ENCODE measurements around the gene NOD2.

The NOD2 gene

DNA sequence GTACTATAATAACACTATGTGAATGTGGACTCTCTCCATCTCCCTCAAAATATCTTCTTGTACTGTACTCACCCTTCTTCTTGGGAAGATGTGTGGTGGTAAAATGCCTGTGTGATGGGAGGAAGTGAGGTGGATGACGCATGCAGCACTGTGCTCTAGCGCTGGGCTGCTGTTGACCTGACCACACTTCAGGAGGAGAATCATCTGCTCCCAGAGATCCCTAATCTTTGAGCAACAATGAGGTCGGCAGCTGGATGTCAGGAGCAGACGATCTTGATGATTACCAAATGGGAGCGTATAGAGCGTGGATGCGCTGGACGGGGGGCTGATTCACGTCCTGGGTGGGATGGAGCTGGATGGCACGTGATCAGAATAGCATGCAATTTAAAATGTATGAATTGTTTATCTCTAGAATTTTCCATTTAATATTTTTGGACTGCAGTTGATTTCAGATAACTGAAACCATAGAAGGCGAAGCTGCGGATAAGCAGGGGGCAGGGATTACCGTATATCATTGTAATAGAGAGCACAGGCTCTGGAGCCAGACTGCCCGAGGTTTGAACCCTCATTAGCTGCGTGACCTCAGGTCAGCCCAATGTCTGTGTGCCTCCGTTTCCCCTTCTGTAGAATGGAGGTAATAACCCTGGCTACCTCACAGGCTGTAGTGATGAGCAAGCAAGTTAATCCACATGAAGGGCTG, 24.8 kb downstream of the NOD2 start:
- DNase-seq: no peak

DNA sequence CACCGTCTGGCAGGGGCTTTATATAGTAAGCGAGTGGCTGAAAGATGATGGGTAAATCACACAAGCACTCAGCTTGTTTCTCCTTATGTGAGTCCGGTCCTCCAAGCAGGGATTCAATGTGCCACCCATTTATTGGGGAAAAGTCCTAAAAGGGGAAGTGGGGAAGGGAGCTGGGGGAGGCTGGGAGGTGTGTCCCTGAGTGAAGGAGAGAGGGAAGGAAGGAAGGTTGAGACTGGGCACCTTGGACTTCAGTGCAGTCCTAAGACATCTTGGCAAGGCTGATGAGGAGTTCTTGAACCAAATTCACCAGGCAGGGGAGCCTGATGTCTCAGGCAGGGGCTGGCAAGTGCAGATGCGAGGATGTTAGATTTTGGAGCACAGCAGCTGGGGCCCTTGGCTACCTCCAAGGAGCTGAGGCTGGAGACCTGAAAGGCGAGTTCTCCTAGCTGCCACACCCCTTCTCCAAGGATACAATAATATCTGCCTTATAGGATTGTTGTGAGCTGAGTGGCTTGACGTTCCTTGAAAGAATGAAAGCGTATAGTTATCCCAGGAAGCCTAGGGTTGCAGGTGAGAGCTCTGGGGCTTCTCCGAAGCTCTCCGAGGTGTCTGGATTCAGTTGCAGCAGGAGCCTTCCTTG, 25.5 kb downstream of the NOD2 start:
- DNase-seq: no peak

DNA sequence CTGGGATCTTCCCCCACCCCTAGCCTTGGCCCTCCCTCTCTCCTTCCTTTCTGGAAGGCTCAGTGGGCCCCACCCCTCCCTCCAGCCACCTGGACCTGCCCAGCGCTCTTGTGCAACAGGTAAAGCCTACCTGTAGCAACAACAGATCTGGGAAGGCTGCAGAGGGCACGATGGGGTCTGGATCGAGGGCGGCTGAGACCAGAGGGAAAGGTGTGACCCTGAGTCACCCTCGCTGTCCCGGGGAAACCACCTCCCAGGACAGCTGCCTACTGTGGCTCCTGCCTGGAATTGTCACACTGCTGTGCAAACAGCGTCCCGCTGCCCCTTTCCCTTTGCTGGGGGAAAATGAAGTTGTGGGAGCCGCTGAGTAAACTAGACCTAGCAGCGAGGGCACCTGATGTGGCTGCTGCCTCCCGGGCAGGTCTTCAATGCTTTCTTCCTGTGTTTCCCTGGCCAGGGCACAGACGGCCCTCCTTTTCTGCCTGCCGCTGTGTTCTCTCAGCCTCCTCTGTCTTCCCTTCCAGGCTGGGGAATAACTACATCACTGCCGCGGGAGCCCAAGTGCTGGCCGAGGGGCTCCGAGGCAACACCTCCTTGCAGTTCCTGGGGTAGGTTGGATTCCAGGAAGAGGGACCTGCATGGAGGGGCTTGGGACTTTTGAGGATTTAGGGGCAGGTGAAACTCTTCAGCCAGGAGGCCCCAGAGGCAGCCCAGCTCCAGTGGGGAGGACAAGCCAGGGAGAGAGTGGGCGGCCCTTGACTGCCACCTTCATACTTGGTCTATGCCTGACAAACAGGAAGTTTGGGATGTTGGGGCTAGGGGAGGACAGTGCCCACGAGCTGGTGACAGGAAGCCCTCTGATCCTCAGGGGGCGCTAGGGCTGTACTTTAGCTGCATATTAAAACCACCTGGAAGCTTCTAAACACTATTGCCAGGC, 26.3 kb downstream of the NOD2 start:
- DNase-seq: no peak

DNA sequence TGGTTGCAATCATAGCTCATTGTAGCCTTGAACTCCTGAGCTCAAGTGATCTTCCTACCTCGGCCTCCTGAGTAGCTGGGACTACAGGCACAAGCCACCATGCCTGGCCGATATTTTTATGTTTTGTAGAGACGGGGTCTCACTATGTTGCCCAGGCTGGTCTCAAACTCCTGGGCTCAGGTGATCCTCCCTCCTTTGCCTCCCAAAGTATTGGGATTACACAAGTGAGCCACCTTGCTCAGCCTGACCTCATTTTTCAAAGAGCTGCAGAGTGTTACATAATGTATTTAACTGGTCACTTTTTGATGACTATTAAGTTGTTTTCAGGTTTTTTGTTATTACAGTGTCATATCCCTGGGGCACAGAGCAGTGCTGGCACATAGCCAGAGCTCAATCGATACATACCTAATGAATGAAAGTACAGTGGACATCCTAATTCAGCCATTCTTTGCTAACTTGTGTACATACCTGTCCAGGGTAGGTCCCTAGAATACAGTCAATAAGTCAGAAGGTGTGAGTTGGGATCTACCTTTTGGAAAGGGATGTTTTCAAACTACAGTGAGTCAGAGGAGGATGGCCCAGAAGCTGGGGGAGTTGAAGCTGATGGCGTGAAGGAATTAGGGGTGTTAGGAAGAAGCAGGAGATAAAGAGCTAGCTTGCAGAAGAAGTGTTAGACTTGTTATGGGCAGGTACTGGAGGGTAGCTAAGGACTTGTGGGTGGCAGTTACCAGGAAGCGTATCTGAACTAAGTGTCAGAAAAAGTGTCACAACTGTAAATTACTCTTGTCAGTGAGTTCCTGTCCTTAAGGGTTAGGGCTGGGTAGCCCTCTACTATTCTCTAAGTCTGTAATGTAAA, 28.4 kb downstream of the NOD2 start:
- DNase-seq: no peak

DNA sequence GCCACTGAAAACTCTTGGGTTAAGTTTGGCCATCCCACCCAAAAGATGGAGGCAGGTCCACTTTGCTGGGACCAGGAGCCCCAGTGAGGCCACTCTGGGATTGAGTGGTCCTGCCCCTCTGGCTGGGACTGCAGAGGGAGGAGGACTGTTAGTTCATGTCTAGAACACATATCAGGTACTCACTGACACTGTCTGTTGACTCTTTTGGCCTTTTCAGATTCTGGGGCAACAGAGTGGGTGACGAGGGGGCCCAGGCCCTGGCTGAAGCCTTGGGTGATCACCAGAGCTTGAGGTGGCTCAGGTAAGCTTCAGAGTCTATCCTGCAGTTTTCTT, 29.0 kb downstream of the NOD2 start:
- DNase-seq: no peak

DNA sequence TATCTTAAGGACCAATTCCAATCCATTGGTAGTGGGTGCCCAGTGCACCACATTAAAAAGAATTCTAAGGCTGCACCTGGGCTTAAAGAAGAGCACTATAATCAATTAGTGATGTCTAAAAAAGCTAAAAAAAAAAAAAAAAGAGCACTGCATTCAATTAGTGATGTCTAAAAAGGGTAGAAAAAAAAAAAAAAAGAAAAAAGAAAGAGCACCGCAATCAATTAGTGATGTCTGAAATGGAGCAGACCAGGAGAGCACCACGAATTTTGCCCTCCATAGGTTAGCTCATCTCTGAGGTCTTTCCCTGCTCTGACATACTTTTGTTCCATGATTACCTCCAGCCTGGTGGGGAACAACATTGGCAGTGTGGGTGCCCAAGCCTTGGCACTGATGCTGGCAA, 29.6 kb downstream of the NOD2 start:
- no peak for DNase-seq

DNA sequence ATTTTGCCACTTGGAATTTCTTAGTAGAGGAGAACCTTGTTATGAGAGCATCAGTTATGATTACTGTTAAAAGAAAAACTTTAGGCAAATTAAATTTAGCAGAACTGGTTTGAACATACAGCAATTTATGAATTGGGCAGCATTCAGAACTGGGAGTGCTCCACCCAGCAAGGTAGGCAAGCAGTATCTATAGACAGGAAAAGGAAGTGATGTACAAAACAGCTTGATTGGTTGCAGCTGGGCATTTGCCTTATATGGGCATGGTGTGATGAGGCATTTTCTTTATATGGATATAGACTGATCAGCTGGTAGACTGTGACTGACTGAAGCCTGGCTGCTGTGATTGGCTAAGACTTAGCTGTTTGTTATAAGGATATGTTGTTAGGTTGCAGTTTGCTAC, 30.9 kb downstream of the NOD2 start:
- DNase-seq: peak; percentile 38

DNA sequence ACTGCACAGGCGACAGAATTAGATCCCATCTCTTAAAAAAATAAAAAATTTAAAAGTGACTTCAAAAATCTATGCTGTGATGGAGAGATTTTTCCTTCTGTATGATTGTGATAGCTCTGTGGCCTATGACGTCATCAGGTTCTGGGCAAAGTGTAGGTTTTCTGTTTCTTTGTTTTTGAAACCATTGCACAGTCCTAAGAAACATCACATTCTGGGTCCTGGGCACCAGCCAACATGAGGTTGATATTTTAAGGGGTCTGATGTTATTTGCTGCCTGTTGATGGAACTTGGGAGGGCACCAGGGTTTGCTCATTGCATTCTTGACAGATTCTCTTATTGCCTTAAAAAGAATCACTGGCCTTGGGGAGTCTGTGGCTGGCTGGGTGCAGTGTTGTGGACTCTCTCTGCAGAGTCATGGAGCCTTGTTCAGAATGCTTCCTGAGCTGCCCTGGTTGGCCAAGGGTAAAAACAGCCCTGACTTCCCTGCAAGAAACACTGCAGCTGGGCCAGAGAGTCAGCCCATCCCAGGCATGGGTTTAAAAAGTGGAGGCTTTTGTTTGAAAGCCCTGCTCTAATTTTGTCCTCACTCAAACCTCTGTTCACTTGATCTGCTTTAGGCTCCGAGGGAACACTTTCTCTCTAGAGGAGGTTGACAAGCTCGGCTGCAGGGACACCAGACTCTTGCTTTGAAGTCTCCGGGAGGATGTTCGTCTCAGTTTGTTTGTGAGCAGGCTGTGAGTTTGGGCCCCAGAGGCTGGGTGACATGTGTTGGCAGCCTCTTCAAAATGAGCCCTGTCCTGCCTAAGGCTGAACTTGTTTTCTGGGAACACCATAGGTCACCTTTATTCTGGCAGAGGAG, 38.0 kb downstream of the NOD2 start:
- DNase-seq: peak; percentile 47

DNA sequence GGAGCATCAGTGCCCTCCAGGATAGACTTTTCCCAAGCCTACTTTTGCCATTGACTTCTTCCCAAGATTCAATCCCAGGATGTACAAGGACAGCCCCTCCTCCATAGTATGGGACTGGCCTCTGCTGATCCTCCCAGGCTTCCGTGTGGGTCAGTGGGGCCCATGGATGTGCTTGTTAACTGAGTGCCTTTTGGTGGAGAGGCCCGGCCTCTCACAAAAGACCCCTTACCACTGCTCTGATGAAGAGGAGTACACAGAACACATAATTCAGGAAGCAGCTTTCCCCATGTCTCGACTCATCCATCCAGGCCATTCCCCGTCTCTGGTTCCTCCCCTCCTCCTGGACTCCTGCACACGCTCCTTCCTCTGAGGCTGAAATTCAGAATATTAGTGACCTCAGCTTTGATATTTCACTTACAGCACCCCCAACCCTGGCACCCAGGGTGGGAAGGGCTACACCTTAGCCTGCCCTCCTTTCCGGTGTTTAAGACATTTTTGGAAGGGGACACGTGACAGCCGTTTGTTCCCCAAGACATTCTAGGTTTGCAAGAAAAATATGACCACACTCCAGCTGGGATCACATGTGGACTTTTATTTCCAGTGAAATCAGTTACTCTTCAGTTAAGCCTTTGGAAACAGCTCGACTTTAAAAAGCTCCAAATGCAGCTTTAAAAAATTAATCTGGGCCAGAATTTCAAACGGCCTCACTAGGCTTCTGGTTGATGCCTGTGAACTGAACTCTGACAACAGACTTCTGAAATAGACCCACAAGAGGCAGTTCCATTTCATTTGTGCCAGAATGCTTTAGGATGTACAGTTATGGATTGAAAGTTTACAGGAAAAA, 38.8 kb downstream of the NOD2 start:
- no peak for DNase-seq

DNA sequence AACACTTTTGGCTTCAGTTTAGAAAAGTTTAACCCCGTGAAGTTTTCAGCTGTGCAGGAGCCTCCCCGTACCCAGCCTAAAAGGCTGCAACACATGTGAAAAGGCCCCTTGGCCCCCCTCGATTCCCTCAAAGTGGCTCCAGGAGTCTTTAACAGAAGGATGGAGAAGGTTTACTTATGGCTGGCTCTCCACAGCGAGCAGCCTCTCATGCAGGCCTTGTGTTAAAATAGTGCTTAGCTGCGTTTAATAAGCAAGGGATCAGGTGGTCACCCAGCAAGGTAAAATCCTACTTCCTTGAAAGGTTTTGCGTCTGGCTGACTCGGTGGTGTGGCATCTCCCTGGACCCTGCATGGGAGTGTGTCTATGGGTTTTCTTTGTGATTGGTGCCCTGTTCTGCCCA, 40.1 kb downstream of the NOD2 start:
- DNase-seq: no peak

DNA sequence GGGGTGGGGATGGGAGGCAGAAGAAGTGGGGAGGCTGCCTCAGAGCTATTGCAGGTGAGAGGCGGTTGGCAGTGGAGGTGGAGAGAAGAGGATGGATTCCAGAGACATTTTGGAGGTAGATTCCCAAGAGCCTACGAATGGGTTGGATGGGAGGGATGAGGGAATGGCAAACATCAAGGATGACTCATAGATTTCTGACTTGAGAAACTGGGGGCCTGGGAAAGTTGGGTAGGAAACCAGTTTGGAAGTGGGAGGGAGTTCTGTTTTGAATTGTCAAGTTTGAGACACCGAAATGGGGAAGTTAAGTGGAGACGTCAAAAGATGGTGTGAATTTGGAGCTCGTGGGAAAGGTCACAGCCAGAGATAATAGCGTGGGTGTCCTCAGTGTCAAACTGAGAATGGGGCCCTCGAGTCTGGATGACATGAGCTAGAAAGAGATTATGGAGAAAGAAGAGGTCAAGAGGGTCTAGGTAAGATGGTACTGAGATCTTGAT, 42.3 kb downstream of the NOD2 start:
- DNase-seq: peak; percentile 97

DNA sequence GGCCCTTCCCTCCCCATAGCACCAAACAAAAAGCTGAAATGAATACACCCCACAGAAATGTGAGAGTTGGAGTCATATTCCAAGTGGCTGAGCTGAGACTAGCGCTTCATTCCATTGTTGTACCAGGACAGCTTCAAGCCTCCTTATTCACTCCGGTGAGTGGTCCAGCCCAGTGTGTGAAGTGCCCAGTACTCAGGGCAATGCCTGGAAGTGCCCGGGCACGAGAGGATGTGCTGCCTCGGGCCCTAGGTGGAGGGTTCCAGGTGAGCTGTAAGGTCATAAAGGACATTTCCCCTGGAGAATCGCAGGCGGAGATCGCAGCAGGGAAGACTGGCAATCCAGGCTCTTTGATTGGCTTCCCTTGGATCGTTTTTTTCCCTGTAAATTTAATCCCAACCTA, 43.0 kb downstream of the NOD2 start:
- no peak for DNase-seq

DNA sequence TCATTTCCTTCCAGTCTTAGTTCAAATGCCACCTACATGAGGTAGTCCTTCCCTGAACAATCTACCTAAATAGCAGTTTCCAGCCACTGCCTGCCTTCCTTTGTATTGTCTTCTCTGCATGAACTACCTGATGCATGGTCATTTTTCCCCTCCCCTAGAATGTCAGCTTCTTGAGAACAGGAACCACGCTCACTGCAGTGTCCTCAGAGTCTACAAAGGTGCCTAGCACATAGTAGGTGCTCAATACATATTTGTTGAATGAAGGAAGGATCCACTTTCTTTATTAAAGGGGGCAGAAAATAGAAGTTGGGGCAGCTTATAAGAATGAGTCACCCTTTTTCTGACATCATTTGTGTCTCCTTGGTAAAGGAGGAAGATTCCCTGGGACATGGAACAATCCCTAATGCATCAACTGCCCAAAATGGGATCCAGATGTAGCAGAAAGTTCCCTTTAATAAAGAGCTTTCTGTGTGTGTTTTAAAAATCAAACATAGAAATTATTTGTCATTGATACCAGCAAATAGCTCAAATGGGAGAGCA, 44.1 kb downstream of the NOD2 start:
- DNase-seq: peak; percentile 42

DNA sequence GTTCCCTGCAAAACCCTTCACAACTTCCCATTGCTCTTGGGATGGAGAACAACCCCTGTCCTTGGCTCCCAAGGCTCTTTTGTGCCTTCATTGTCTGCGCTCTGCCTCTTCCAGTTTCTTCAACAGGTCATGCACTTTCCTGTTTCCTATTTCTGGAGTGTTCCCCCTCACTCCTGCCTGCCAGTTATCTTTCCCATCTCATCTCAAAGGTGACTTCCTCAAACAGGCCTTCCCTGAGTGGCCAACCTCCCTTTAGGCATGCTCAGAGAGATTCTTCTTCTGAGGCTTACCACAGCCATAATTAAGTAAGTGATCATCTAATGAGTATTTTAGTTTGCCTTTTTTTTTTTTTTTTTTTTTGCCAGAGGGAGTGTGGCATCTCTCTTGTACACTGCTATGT, 45.6 kb downstream of the NOD2 start:
- DNase-seq: no peak

DNA sequence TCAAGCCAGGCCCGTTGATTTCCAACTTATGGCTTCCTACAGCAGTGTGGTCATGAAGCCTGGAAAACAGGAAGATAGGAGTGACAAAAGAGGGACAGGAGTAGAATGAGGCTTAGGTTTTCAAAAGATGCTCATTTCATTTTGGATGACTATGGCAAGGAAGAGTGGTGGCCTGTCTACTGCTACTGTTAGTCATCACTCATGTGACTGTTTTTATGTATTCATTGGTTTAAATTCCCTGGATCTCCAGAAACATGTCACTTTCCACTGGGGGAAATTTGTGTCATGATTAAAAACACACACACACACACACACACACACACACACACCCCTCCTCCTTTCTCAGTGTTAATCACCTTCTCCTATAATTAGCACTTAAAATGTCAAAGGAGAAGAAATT, 47.3 kb downstream of the NOD2 start:
- DNase-seq: peak; percentile 82

DNA sequence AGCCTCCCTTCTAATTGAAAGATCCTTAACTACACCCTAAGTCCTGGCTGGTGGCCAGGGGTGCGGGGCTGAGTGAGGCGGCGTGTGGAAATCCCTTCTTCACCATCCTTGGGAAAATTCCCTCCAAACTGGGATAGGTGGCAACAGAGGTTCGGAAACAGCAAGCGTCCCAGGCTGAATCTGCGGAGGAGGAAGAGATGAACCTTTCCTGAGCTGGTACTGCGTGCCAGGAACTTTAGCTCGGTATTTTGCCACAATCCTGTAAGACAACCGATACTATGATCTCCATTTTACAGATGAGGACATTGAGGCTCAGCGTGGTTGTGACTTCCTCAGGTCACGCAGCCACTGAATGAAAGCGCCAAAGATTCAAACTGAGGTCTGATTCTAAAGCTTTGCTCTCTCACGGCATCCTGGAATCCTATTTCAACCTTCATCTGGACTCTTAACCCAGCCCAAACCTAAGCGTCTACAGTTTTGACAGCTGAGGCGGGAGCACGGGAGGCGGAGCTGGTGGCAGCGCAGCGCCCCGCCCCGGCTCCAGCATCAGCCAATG, 47.9 kb downstream of the NOD2 start:
- no peak for DNase-seq

DNA sequence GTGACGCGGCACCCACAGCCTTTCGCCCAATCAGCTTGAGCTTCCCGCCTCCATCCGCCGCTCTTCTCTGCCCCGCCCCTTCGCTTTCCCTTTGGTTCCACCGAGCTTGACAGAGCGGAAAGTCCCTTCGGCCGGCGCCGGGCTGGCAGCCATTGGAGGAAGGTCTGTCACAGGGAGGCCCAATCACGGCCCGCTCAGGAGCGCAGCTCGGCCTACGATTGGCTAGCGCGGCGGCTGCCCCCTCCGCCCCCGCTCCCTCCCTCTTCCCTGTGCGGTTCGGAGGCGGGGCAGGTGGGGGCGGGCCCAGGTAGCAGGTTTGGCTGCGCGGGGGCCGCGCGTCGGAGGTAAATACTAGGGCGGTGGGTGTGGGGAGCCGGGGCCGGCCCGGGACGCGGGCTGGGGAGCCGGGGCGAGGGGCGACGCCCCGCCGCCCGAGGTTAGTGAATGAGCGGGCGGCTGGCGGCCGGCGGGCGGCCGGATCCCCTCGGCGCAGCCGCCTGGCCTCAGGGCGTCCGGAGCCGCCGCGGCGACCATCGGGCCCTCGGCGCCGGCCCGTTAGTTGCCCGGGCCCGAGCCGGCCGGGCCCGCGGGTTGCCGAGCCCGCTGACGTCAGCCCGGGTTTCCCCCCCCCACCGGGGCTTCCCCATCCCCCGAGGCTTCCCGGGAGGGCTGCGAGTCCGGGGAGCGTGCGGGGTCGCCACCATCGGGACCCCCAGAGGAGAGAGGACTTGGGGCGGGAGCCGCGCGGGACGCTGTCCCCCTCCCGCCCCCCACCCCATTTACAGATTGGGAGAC, 48.6 kb downstream of the NOD2 start, which contains the start of gene CYLD:
Gene CYLD (plus strand): TSS at position 306 of the 795 bp plus-strand sequence. CDS start 7,613 bp downstream, outside the sequence.
- peak; percentile 100 for DNase-seq

DNA sequence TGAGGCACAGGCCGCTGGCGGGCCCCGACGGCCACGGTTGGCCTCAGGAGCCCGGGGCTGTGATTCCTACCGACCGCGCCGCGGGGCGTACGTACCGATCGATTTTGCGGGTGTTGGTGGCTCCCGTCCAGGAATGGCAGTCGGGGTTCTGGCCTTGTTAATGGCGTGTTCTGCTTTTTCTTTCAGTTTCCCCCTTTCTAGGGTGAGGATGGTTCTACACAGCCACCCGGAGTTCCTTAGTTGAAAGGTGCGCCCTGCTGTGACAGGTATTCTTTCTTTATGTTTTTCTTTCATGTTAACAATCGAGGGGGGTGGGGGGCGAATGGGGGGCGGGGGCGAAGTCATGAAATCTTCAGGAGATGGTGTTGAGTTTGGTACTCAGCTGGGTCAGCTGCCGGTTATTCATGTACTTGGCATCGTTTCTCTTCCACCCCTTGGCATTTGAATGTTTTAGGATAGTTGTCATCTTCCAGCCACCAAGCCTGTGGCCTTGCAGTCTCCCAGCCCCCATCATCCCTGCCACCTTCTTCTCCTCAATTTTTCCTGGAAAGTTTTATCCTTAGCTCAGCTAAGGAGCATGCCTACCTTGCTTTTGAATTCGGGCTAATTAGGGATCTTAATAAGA, 49.3 kb downstream of the NOD2 start:
- DNase-seq: peak; percentile 66

All from inflammatory macrophage treated with lipopolysaccharide for 4 hours (primary cell).